NCI-H187 treated with DMSO at 0.1 percent for 48 hours (cell line): ENCODE data around the gene RGSL1.

Source experiments
- DNase-seq: peaks from one replicate; lab custom pipeline; 2025; lab: John Stamatoyannopoulos, UW

The RGSL1 gene

DNA sequence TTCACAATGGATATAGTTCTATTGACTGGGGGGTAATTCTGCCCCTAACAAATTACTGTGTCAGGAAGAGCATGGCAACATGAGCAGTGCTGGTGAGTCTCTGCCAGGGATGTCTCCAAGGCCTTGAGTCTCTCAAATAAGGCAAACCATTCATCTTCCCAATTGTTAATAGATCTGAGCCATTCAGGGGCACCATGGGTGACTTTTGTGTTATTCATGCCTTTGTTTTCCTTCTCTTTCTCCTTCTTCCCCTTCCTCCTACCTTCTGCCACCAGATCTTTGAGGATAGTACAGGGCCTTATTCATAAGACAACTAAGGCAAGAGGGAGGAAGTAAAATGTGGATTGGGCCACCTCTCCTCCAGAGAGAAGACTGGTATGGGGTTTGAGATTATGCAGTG lies at the start of gene RGSL1:
Gene RGSL1 (plus strand): TSS at position 60 of the 400 bp plus-strand sequence. CDS start 20 bp downstream, at position 80.
- DNase-seq: no peak

DNA sequence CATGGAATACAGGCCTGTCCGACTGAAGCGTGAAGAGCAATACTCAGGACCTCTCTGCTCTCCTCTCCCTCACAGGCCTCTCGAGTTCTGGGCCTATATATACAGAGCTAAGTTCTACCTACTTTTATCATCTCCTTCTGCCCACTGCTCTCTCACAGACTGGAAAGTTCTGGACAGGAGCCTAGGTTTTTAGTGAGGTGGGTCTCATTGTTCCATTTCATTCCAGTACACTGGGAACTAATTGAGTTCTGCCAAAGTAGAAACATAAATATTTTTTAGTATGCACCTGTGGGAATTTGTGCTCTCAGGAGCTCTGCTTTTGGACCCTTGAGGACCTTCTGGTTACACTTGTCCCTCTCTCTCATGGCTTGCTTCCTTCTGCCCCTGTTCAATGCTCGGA lies 49.4 kb upstream of the RGSL1 start, which contains the start of gene TEDDM1:
Gene TEDDM1 (minus strand): TSS at position 101 of the 400 bp plus-strand sequence. CDS start 182 bp downstream, outside the sequence.
- DNase-seq: no peak

DNA sequence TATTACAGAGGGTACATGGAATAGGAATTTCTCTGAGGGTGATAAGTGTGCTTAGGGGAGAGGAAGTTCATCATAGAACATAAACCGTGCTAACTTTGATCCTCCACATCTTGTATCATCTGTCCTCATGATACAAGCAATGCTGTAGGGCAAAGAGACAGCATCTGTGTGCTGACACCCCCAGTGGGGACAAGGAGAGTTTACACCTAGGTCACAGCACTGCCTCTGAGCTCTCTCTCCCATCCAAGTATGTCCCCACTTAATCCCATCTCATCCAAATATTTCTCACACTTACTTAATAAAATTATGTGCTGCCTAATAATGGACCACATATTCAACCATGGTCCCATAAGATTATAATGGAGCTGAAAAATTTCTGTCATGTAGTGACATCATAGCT lies 45.2 kb upstream of the RGSL1 start:
- no peak for DNase-seq

DNA sequence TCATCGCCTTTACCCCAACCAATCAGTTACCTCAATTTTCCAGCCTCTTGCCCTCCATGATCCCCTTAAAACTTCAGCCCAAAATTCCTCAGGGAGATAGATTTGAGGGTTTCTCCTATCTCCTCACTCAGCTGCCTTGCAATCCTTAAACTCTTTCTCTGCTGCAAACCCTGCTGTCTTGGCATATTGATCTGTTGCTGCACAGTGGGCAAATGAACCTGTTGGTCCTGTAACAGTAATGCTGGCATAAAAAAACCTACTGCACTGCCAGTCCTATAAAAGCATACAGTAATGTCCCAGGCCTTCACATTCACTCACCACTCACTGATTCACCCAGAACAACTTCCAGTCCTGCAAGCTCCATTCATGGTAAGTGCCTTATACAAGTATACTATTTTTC lies 44.4 kb upstream of the RGSL1 start:
- DNase-seq: no peak

DNA sequence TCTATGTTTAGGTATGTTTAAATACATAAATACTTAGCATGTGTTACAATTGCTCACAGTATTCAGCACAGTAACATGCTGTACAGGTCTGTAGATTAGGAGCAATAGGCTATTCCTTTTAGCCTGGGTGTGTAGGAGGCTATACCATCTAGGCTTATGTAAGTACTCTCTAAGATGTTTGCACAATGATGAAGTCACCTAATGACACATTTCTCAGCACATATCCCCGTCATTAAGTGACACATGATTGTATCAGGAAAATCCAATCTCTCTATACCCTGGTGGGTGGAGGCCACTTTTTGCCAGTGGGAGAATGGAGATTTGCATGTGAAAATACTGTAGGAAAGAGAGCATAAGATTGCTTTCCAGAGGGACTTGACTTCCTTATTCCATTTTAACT lies 43.9 kb upstream of the RGSL1 start:
- DNase-seq: no peak

DNA sequence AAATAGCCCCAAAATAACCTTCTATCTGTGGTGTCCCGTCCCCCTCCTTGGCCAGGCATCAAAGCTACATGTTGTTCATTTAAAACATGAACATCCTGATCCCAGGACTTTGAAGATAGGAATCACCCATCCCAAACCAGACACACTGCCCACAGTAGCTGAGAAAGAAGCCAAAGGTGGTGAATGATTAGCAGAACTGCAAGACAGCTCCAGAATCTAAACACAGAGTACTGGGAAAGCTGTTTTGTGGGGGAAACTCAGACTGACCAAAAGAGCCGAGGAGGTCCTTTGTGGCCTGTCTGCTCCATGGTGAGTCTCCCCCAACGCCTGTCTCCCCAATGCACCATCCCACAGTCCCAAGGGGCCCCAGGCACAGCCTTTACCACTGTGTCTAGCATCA lies 42.2 kb upstream of the RGSL1 start:
- DNase-seq: no peak

DNA sequence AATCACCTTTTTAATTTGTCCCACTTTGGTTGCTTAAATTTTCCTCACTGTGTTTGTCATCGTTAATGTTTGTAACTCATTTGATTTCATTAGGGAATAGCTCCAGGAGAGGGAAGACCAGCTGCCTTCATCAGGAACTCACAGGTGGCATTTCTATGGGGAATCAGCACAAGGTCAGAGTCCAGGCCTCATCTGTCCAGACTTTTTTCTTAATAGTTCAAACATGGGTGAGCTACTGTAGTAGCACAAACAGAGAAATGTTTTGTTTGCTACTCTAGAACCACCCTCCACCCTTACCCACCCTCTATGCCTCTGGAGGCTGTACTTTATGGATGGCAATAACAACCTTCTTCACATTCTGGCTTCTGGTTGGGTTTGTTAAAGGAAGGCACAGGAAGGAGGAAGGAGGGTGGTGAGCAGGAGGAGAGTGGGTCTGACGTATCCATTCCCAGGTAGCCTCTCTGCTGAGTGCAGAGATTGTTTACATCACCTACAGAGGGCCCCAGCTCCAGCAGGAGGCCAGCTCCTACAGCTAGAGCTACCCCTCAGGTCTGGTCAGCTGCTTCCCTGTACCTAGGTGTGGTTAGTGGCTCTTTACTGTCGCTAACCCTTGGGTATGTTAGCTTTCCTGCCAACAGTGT lies 41.4 kb upstream of the RGSL1 start:
- DNase-seq: no peak

DNA sequence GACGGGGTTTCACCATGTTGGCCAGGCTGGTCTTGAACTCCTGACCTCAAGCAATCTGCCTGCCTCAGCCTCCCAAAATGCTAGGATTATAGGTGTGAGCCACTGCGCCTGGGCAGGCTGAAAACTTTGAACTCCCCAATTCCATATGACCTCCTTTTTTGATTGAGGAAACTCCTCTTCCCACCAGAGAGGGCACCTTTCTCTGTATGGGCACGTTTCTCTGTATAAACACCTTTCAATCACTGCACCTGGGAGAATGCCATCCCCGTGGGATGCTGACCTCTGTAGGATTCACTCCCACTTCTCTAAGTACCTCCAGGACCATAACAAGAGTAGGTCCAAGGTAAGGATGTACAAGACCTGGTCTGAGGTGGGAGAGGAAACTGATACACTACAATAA lies 39.8 kb upstream of the RGSL1 start:
- DNase-seq: no peak

DNA sequence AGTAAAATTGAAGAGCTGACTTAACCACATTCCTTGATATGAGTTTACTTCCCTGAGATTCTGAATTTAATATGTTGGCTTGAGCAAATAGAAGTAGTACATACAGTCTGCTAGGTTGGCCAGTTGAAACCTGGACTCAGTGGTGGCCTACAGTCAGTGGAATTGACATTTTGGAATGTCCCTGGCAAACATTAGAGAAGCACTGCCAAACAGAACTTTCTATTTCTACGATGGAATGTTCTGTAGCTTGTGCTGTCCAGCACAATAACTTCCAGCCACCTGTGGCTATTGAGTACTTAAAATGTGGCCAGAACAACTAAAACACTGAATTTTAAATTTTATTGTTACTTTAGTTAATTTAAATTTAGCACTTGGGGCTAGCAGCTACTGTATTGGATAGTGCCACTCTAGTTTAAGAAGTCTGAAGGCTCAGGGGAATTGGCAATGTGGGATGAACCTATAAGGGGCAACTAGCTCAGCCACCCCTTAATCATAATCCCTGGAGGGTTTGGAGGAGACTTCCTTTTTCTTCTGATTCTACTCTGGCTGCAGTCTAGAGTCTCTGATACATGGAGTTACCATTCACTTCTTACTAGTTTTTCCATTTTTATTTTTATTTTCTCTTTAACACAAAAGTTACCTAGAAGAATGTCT lies 39.2 kb upstream of the RGSL1 start:
- DNase-seq: no peak

DNA sequence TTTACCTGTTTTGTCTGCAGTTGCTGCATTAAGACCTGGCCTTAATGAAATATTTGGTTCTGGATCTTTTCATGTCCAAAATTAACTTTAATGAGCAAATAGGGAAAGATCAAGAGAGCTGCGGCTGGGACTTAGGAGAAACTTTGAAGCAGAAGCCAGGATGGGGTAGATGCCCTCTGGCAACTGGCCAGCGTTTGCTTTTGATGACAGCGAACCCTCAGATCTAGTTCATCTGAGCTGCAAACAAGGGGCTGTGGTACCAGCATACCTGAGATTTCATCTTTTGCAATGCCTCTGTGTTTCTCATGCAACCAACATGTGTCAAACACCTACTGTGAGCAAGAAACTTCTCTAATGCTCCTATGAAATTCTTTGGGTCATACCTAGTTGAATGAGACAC lies 36.5 kb upstream of the RGSL1 start:
- no peak for DNase-seq

DNA sequence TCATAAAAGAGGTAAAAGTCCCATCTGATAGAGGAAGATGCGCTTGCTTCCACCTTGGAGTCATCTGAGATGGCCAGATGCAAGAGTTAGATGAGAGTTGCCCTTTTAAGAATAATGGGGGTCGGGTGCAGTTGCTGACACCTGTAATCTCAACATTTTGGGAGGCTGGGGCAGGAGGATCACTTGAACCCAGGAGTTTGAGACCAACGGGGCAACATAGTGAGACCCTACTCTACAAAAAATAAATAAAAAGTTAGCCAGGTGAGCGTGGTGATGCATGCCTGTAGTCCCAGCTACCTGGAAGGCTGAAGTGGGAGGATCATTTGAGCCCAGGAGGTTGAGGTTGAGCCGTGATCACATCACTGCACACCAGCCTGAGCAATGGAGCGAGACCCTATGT lies 36.0 kb upstream of the RGSL1 start:
- DNase-seq: no peak

DNA sequence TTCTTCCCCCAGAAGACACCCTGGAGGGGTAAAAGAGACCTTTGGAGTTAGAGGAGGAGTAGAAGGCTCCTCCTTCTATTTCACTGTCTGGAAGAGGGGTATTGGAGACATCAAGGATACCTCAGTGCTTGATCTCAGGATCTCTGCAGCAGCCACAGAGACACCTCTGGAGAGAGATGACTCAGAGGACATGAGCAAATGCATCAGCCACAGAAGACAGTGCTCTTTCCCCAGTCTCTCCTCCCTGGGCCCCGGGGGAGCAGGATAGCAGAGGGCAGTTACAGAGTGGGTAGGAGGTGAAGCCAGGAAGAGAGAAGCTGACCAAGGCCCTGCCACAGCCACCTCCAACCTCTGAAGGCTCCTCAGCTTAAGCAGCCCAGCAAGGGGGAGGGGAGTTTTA lies 34.2 kb upstream of the RGSL1 start:
- no peak for DNase-seq

DNA sequence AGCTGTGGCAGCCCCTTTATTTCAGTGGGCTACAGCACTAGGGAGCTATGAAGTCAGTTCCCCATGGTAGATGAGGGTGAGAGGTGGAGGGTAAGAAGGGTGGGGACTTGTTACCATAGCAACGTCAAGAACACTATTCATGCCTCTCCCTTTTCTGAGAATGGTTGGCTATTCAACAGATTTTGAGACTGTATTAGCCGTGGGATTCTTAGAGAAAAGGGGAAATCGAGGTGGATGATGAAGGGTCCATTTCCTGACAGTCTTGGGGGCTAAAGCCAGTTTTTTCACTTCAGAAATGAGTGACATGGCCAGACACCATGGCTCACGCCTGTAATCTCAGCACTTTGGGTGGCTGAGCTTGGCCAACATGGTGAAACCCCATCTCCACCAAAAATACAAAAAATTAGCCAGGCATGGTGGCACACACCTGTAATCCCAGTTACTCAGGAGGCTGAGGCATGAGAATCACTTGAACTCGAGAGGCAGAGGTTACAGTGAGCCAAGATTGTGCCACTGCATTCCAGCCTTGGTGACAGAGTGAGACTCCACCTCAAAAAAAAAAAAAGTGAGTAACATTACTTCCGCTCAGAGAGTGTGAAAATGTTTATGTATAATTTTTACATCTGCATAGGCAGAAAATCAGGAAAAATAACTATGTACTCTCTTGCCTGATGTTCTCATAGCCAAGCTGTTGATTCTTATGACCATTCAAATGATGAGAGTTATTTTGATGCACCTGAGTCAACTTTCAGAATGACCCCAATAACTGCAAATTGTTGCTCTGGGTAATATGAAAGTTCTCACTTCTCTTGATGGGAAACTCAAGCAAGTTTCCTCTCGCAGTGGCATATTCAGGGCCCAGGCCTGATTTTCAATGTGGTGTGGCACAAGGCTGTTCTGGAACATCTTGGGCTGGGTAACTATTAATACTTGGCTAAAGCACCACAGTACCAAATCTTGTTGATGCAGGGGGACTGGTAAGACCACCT lies 23.2 kb upstream of the RGSL1 start:
- no peak for DNase-seq

DNA sequence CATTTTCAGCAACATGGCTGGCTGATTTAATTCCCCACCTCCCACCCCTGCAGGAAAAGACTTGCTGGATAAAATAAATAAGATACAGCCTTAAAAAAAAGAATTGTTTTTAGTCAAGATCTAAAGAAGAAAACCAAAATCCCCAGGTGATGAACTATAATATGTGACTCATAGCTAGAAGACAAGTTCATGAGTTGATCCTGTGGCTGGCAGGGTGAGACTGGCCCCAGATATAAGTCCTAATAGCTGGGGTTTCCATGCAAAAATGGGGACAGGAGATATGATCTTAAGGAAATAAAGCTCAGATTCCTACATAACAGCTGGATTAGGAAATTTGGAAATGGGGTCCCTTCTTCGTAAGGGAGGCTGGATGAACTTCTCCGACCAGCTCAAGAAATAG lies 21.9 kb upstream of the RGSL1 start:
- no peak for DNase-seq

DNA sequence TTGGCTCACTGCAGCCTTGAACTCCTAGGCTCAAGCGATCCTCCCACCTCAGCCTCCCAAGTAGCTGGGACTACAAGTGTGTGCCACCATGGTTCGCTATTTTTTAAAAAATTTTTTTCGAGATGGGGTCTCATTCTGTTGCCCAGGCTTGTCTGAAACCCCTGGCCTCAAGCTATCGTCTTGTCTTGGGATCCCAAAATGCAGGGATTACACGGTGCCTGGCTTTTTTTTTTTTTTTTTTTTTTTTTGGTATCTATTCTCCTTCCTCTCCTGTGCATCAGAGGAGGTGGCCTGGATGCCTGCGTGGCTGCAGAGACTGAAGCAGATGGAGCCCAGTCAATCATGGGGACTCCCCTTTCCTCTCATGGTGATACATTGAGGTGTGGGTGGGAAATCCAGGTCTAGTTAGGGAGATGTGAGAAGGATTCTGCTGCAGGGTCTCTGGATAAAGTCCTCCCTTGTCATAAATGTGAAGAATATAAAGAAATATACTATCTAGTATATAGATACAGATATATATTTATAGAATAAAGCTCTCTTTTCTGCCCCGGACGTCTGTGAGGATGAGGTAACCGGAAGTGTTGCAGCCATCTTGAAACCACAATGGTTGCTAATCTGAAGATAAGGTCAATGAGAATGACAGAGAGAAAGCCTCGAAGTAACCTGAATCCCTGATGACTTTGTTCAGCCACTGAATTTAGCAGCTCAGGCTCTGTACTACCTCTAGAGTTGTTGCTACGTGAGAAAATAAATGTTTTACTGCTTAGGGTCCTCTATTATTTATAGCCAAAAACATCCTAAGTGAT lies 19.5 kb upstream of the RGSL1 start:
- DNase-seq: no peak

DNA sequence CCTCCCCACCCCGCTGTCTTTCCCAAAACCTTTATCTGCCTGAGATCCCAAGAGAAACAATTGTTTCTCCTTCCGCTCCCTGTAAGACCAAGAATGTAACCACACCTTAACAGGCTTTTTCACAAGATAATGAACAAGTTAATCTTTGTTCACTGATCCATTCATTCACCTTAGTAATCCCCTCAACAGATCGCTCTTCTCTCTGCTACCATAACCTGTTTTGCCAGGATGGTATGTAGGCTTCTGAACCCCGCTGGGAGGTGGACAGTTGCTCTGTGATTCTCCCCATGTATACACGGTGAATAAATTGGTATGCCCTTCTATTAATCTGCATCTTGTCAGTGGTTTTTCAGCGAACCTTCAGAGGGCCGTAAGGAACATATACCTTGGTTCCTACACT lies 18.7 kb upstream of the RGSL1 start:
- DNase-seq: no peak

DNA sequence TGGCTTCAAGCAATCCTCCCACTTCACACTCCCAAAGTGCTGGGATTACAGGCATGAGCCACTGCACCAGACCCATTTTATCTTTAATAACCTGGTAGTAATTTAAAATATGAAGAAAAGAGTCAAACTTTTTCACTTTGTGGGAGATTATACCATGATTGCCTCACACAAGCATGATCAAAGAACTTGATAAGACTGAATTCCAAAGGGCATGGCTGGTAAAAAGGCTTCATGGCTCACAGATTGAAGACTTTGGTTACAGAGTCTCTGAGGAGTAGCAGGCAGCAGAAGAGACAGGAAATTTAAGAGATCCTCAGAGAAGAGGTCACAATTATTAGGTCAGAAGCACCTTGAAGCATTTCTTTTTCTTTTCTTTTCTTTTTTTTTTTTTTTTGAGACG lies 16.4 kb upstream of the RGSL1 start:
- DNase-seq: no peak

DNA sequence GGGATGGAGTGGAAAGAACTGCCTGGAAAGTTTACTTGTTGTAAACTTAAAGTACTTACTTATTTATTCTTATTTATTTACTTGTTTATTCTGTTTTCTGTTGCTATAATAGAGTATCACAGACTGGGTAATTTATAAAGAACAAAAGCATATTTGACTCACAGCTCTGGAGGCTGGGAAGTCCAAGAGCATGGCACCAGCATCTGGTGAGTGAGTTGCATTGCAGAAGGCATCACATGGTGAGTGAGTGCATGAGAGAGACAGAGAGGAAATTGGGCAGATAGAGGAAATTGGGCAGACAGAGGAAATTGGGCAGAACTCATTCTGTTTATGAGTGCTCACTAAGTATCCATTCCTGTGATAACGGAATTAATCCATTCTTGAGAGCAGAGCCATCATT lies 11.6 kb upstream of the RGSL1 start:
- no peak for DNase-seq

DNA sequence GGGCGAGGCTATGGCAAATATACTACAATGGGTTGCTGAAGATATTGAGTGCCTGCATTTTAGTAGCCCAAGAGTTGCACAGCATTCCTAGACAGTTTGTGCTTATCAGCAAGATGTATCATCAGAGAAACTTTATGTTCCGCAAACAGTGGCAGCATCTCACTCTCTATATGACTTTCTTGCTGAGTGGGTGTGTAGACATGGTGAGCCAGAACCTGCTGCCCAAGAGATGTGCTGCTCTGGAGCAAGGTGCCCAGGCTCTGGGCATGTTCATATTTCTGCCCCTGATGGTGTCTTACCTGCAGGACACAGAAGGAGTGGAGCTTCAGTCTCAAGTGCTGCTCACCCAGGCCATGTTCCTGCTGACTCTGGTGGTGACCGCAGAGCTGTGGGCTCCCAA lies 8.2 kb upstream of the RGSL1 start:
- no peak for DNase-seq

DNA sequence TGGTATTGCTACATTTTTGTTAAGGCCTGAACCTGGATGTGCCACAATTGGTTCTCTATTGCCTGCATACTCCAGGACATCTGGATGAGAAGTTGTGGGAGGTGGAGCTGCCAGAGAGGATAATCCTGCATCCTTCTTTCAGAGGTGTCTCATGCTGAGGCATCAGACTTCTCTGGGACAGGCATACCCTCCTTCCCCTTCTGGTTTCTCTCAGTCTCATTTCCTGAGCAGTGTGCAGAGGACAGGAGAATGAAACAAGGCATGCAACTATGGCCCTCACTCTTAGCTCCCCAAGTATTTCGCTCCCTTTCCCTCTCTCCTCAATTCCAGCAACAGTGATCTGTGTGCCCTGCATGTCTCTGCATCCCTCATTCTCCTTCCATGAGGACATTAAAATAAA lies 7.6 kb upstream of the RGSL1 start:
- no peak for DNase-seq

DNA sequence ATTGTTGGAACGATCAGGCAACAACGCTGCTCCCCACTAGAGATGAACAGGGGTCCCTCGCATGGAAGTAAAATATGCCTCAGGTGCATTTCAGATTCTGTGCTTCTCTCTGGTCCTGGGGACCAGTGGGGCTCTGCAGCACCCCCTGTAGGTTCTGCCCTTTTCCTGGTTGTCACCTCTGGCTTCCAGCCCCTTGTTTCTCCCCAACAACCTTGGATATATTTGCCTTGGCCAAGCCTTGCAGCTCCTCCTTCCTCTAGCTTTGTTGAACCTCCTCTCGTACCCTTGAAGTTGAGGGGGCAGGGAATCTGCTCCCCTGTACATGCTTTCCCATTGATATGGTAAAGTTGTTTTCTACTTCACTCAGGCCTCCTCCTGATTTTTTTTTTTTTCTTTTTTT lies 5.4 kb upstream of the RGSL1 start:
- DNase-seq: no peak
